Thyroid gland (tissue), 4 donors: ENCODE results near the gene PORCN. TPM values are rescaled to one million over a fixed set of nuclear protein-coding genes. Genes with fewer than 3 reads are reported as not detected.

Experiments
- DNase-seq, 2 donors: peaks; one replicate each; pipeline ENCODE4 v3.0.0-alpha.2; 2019
- H3K27ac ChIP-seq, 3 donors: fragments of 200-600 bp; sonication (generic); 1 replicate in 2 of 3; 2 replicates in 1 of 3; pipeline ENCODE4 v1.5.1; 2016 to 2019; ENCODE audit warnings: mild to moderate bottlenecking in 1 of 3, moderate library complexity in 1 of 3
- H3K27me3 ChIP-seq: fragments of 200-600 bp; sonication (generic); one replicate; pipeline ENCODE4 v1.5.1; 2019
- H3K36me3 ChIP-seq, 2 donors: fragments of 200-600 bp; sonication (generic); one replicate each; pipeline ENCODE4 v1.5.1; 2016 to 2019
- H3K4me1 ChIP-seq, 2 donors: fragments of 200-600 bp; sonication (generic); one replicate each; pipeline ENCODE4 v1.5.1; 2017 to 2019
- H3K4me3 ChIP-seq, 3 donors: fragments of 200-600 bp; sonication (generic); replicated peaks in 1 of 3; 1 replicate in 2 of 3; 2 replicates in 1 of 3; pipeline ENCODE4 v1.5.1; 2016; ENCODE audit warnings: mild to moderate bottlenecking in 1 of 3
- H3K9me3 ChIP-seq: fragments of 200-600 bp; sonication (generic); one replicate; pipeline ENCODE4 v1.5.1; 2017
- POLR2A ChIP-seq, 2 donors: fragments of 450-650 bp; IDR thresholded peaks; one replicate each; pipeline ENCODE4 v1.6.1; 2017; ENCODE audit warnings: antibody characterized with exemption in 2 of 2, mild to moderate bottlenecking in 2 of 2, moderate library complexity in 1 of 2
- WGBS, 2 donors: methylation state at CpG; one replicate each; pipeline ENCODE4 v1.1.5; 2017; 5-methylcytosine and 5-hydroxymethylcytosine counted together
- intact Hi-C: fragments of 100-400 bp; cut with DNase I; formaldehyde crosslinking; loops from one replicate; pipeline ENCODE4 v1.15.1; 2023
- total RNA-seq, 4 donors: library from RNA; depleted of rRNA; stranded (reverse); fragments of >200 nt; gene quantifications; one replicate each; pipeline ENCODE4 v1.2.3, GENCODE V29; 2016
- TF ChIP-seq, protein P1 (sequence below), 6 experiments: fragments of 200-600 bp in 3 of 6; fragments of 450-650 bp in 3 of 6; sonication (generic) in 3 of 6; IDR thresholded peaks; one replicate each; pipeline ENCODE4 v1.5.1; 2016 to 2019; ENCODE audit warnings: antibody characterized with exemption in 6 of 6, mild to moderate bottlenecking in 2 of 6, inconsistent platforms in 1 of 6, moderate library complexity in 1 of 6

PORCN gene
- total RNA-seq, 4 donors from 2014 or later: 14.5 to 36.4 (median 21.4) TPM

DNA sequence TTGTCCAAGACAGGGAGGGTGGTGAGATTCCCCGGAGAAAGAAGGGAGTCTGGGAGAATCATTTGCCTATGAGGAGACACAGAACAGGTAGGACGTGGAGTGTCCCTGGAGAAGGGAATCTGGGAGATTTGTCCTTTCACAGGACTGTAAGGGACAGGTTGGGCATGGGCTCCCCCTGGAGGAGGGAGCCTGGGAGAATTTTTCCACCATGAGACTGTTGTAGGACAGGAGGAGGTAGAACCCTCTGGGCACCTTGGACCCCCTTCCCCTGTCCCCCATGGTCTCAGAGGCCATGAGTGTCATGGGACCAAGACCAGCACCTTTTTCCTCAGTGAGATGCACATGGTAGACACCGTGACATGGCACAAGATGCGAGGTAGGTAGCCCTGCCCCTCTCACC, 2.8 kb downstream of the PORCN start:
- WGBS, 2 donors: 73 to 86% methylated on average over 4 of the region's 4 CpGs
- Histone ChIP-seq H3K4me3 (no peak overlapping the region), H3K27me3 (no peaks in the 10 kb centered on the region), H3K4me1 (no peaks in the 10 kb centered on the region), H3K27ac (no peak overlapping the region), H3K9me3 (no peaks in the 10 kb centered on the region), H3K36me3 (no peaks in the 10 kb centered on the region)
- peak; percentile 27 to 30 for DNase-seq
- intact Hi-C loops: no loop called here
- TF ChIP-seq POLR2A (IDR thresholded peaks at IDR 0.05): no peak
- TF ChIP-seq, protein P1, sequence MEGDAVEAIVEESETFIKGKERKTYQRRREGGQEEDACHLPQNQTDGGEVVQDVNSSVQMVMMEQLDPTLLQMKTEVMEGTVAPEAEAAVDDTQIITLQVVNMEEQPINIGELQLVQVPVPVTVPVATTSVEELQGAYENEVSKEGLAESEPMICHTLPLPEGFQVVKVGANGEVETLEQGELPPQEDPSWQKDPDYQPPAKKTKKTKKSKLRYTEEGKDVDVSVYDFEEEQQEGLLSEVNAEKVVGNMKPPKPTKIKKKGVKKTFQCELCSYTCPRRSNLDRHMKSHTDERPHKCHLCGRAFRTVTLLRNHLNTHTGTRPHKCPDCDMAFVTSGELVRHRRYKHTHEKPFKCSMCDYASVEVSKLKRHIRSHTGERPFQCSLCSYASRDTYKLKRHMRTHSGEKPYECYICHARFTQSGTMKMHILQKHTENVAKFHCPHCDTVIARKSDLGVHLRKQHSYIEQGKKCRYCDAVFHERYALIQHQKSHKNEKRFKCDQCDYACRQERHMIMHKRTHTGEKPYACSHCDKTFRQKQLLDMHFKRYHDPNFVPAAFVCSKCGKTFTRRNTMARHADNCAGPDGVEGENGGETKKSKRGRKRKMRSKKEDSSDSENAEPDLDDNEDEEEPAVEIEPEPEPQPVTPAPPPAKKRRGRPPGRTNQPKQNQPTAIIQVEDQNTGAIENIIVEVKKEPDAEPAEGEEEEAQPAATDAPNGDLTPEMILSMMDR (IDR thresholded peaks at IDR 0.05): peak in 2 of 6 experiments; percentile 23 to 33

DNA sequence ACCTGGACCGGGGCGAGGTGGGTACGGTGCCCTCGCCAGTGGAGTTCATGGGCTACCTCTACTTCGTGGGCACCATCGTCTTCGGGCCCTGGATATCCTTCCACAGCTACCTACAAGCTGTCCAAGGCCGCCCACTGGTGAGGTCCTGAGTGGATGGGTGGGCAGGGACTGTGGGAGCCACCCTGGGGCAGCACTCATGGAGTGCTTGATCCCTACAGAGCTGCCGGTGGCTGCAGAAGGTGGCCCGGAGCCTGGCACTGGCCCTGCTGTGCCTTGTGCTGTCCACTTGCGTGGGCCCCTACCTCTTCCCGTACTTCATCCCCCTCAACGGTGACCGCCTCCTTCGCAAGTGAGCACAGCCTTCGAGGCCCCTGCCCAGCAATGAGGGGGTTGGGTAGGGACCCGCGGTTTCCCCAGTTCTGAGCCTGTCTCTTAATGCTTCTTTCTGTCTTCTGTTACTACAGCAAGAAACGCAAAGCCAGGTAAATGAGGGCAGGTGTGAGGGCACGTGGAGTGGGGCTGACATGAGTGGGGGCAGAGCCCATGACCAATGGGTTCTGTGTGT, 3.7 kb downstream of the PORCN start:
- WGBS, 2 donors: 94 to 97% methylated on average over 5 to 11 of the region's 20 CpGs
- H3K4me1 ChIP-seq: no peaks in the 10 kb centered on the region
- intact Hi-C loops: no loop called here

GRCh38 chrX:48513670-48514069, 4.9 kb downstream of the PORCN start:
- intact Hi-C loops: no loop called here

More for the DNA sequence above, 3.7 kb downstream of the PORCN start:
- Histone ChIP-seq H3K27ac (no peak overlapping the region), H3K36me3 (no peaks in the 10 kb centered on the region), H3K27me3 (no peaks in the 10 kb centered on the region), H3K9me3 (no peaks in the 10 kb centered on the region), H3K4me3 (no peak overlapping the region)
- TF ChIP-seq, protein P1 (IDR thresholded peaks at IDR 0.05): no peak
- TF ChIP-seq POLR2A (IDR thresholded peaks at IDR 0.05): no peak
- no peak for DNase-seq

DNA sequence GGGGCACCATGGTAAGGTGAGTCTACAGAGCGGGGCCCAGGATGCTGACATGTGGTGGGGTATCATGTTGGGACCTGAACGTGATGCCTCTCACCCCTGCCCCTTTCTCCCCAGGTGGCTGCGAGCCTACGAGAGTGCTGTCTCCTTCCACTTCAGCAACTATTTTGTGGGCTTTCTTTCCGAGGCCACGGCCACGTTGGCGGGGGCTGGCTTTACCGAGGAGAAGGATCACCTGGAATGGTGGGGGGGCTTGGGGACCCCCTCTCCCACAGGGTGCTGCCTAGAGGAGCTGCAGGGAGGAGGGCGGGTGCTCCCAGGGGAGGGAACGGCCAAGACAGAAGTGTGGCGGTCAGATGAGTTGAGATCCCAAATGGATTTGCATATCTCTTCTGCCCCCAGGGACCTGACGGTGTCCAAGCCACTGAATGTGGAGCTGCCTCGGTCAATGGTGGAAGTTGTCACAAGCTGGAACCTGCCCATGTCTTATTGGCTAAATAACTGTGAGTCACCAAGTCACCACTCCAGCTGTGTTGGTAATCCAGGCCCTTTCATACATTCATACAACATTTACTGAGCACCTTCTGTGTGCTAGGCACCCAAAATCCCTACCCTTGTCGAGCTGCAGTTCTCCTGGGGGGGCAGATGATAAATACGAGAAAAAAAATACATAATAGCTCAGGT, 5.5 kb downstream of the PORCN start:
- no peak for TF ChIP-seq POLR2A (IDR thresholded peaks at IDR 0.05)
- TF ChIP-seq, protein P1 (IDR thresholded peaks at IDR 0.05): no peak
- no peaks in the 10 kb centered on the region for H3K4me1 ChIP-seq
- no peaks in the 10 kb centered on the region for H3K36me3 ChIP-seq
- H3K9me3 ChIP-seq: no peaks in the 10 kb centered on the region
- no peak overlapping the region for H3K4me3 ChIP-seq
- H3K27ac ChIP-seq: no peak overlapping the region
- intact Hi-C loops: no loop called here
- WGBS, 2 donors: 90 to 98% methylated on average over 7 to 14 of the region's 16 CpGs
- no peak for DNase-seq
- H3K27me3 ChIP-seq: no peaks in the 10 kb centered on the region

More at GRCh38 chrX:48513670-48514069, 4.9 kb downstream of the PORCN start:
- H3K9me3 ChIP-seq: no peaks in the 10 kb centered on the region
- no peaks in the 10 kb centered on the region for H3K27me3 ChIP-seq
- no peak for DNase-seq
- TF ChIP-seq POLR2A (IDR thresholded peaks at IDR 0.05): no peak
- TF ChIP-seq, protein P1 (IDR thresholded peaks at IDR 0.05): no peak
- 100% methylated on average over 4 of the region's 4 CpGs; no CpG with 5 or more reads in 1 of the 2 donors for WGBS, 2 donors
- no peak overlapping the region for H3K4me3 ChIP-seq
- no peak overlapping the region for H3K27ac ChIP-seq
- H3K4me1 ChIP-seq: no peaks in the 10 kb centered on the region
- no peaks in the 10 kb centered on the region for H3K36me3 ChIP-seq

DNA sequence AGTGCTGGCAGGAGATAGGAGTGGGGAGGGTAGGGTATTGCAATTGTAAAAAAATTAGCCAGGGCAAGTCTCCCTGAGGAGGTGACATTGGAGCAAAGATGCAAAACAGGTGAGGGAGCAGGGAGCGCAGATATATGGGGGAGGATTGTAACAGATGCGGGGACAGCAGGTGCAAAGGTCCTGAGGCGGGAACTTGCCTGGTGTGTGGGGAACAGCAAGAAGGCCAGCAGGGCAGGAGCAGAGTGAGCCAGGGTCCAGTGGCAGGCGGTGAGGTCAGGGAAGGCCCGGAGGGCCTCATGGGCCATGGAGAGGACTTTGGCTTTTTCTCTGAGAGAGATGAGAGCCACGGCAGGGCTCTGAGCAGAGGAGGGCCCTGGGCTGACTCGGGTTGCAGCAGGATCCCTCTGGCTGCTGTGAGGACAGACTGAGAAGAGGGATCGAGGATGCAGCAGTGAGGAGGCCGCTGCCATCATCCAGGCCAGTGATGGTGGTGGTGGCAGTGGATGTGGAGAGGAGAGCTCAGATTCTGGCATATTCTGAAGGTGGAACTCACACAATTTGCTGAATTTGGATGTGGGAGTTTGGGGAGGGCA, 6.2 kb downstream of the PORCN start:
- Histone ChIP-seq H3K27ac (no peak overlapping the region), H3K4me3 (no peak overlapping the region), H3K9me3 (no peaks in the 10 kb centered on the region), H3K27me3 (no peaks in the 10 kb centered on the region), H3K36me3 (no peaks in the 10 kb centered on the region), H3K4me1 (no peaks in the 10 kb centered on the region)
- 96 to 98% methylated on average over 9 of the region's 9 CpGs for WGBS, 2 donors
- TF ChIP-seq, protein P1 (IDR thresholded peaks at IDR 0.05): no peak
- no peak for TF ChIP-seq POLR2A (IDR thresholded peaks at IDR 0.05)
- DNase-seq: no peak
- intact Hi-C loops: no loop called here
